ENCODE results near the gene FGGY.

FGGY gene

DNA sequence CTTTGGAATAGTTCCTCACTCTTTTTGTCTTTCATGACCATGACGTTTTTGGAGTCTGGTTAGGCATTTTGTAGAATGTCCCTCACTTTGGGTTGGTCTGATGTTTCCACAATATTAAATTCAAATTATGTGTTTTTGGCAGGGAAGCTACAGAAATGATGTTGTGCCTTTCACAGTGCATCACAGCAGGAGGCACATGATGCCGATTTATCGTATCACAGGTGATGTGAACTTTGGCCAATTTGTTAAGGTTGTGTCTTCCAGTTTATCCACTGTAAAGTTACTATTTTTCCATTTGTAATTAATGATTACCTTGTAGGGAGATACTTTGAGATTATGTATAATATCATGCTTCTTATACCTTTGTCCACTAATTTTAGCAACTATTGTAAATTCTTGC lies 114.3 kb downstream of the FGGY start:
- Mint-ChIP-seq H3K27me3 (no peaks in the 10 kb centered on the region), H3K4me3 (no peak overlapping the region), H3K4me1 (ENCODE audit: low read depth) (peaks cover 5% of the 10 kb centered on the region), H3K27ac (no peak overlapping the region), H3K9me3 (no peaks in the 10 kb centered on the region), H3K36me3 (ENCODE audit: low read depth) (no peaks in the 10 kb centered on the region)

DNA sequence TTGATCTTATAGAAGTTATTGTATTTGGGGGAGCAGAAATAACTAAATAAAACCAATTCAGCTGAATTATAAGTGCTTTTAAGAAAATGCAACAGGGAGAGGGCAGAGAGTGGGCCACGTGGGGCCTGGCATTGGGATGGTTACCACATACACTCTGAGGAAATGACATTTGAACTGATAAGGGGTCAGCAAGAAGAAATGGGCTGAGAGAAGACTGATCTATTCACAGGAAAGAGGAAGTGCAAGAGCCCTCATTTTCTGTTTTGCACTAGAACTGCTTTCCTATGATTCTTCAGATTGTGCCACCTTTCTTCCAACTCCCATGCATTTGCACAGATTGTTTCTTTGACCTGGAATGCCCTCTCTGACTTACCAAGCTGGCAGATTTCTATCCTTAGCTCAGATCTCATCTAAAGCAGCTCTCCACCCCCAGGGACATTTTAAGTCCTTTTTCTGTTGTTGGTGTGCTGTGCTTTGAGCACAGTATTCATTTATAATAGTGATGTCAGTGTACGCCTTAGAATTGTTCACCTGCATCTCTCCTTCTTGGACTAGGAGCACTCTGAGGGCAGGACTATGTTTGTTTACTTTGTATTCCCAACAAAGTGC lies 115.9 kb downstream of the FGGY start:
- H3K4me3 Mint-ChIP-seq = no peak overlapping the region
- no peak overlapping the region for H3K27ac Mint-ChIP-seq
- no peaks in the 10 kb centered on the region for H3K27me3 Mint-ChIP-seq
- no peaks in the 10 kb centered on the region for H3K9me3 Mint-ChIP-seq
- H3K4me1 Mint-ChIP-seq (ENCODE audit: low read depth) = peaks cover 5% of the 10 kb centered on the region
- H3K36me3 Mint-ChIP-seq (ENCODE audit: low read depth) = no peaks in the 10 kb centered on the region

DNA sequence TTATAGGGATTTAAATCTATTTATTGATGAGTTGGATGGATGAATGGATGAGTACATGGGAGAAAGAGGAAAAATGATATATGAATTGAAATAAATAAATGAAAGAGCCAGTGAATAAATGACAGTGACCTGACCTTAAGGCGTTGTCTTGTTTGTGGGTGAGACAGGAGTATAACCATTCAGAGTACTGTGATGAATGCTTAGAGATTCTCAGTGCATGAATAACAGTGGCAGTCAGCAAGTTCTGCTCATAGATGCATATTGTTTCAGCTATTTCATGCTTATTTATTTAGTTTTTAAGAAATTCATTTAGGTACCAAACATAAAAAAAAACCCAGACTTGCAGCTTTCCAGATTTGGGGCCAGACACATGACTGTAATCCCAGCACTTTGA lies 116.4 kb downstream of the FGGY start:
- Mint-ChIP-seq H3K9me3 (no peaks in the 10 kb centered on the region), H3K27me3 (no peaks in the 10 kb centered on the region), H3K27ac (no peak overlapping the region), H3K36me3 (ENCODE audit: low read depth) (no peaks in the 10 kb centered on the region), H3K4me3 (no peak overlapping the region), H3K4me1 (ENCODE audit: low read depth) (peaks cover 5% of the 10 kb centered on the region)

DNA sequence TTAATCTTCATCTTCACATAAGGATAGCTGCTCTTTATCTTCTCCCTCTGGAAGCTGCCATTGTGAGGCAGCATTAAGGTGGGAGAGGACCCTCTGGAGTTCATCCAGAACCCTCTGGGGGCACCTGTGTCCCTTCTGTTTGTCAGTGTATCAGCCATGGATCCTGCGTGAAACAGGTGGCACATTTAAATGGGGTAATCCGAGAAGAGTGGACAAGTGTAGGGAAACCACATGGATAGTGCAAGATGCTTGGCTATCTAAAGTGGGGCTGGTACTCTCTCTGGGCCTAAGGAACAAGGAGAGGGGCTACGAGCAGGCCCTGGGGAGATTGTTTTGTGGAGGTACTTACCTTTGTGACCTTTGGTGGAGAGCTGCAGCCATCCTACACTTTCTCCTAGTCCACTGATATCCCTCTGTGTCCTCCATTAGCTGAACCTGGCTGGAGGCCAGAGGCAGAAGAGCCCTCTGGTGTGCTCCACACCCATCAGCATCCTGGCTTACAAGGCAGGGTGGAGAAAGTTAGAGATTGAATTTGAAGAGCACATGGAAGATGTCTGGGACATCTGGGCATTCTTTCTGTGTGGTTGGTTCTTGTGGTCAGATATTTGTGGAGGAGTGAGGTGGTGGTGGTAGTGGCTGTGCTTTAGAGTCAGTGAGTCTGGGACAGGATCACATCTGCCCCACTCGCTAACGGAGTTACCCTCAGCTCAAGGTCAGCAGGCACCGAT lies 117.7 kb downstream of the FGGY start:
- Mint-ChIP-seq H3K4me3 (no peak overlapping the region), H3K9me3 (no peaks in the 10 kb centered on the region), H3K4me1 (ENCODE audit: low read depth) (peaks cover 5% of the 10 kb centered on the region), H3K36me3 (ENCODE audit: low read depth) (no peaks in the 10 kb centered on the region), H3K27me3 (no peaks in the 10 kb centered on the region), H3K27ac (no peak overlapping the region)

DNA sequence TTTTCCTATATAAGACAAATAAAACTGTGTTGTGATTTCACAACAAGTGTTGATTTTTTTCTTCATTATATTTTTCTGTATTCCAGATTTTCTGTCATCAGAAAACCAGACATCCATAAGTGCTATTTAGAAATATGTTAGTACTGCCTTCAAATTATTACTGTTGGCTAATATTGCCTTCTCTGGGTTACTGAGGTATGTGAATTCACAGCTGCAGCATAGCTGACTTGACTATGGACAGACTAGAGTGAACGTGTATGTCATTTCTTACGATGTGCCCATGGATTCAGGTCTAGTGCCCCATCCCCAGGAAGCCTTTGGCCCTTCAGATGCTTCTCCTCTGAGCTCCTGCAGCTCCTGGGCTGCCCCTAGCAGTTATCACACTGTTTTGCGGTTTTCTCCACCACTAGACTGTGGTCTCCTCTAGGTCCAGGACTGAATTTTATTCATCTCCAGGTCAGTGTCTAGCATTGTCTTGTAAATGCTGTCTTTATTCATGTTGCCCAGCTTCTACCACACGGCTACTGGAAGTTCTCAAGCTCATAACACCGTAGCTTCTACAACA lies 118.5 kb downstream of the FGGY start:
- Mint-ChIP-seq H3K9me3 (no peaks in the 10 kb centered on the region), H3K27ac (no peak overlapping the region), H3K4me1 (ENCODE audit: low read depth) (peaks cover under 1% of the 10 kb centered on the region), H3K27me3 (no peaks in the 10 kb centered on the region), H3K36me3 (ENCODE audit: low read depth) (no peaks in the 10 kb centered on the region), H3K4me3 (no peak overlapping the region)

DNA sequence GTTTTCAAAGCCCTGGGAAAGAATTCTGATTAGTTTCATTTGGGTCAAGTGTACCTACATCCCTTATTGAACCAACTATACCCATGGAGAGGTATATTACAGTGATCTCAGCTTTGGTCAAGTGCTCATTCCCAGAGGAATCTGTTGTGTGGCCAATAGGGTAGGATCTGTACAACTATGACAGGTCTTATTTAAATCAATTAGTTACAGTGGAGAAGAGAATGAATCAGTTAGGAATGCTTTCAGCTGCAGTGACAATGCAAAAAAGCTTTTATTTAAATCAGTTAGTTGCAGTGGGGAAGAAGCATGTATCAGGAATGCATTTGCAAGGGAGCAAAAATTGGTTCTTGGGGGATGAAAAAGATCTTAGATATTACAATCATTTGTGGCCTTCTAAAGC lies 119.0 kb downstream of the FGGY start:
- H3K27ac Mint-ChIP-seq = no peak overlapping the region
- H3K4me1 Mint-ChIP-seq (ENCODE audit: low read depth) = no peaks in the 10 kb centered on the region
- H3K9me3 Mint-ChIP-seq = no peaks in the 10 kb centered on the region
- H3K36me3 Mint-ChIP-seq (ENCODE audit: low read depth) = no peaks in the 10 kb centered on the region
- no peaks in the 10 kb centered on the region for H3K27me3 Mint-ChIP-seq
- H3K4me3 Mint-ChIP-seq = no peak overlapping the region

DNA sequence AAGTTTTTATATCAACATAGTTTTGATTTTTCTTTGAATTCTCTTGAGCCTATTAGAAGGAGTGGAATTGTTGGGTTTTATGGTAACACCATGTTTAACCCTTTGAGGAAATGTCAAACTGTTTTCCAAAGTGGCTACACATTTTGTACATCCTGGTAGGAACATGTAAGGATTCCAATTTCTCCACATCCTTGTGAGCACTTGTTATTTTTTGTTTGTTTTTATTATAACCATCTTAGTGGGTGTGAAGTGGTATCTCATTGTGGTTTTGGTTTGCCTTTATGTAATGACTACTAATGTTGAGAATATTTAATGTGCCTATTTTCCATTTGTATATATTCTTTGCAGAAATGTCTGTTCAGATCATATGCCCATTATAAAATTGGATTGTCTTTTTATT lies 120.5 kb downstream of the FGGY start:
- no peaks in the 10 kb centered on the region for H3K36me3 Mint-ChIP-seq (ENCODE audit: low read depth)
- no peaks in the 10 kb centered on the region for H3K9me3 Mint-ChIP-seq
- no peak overlapping the region for H3K4me3 Mint-ChIP-seq
- H3K27me3 Mint-ChIP-seq = no peaks in the 10 kb centered on the region
- H3K4me1 Mint-ChIP-seq (ENCODE audit: low read depth) = no peaks in the 10 kb centered on the region
- no peak overlapping the region for H3K27ac Mint-ChIP-seq

DNA sequence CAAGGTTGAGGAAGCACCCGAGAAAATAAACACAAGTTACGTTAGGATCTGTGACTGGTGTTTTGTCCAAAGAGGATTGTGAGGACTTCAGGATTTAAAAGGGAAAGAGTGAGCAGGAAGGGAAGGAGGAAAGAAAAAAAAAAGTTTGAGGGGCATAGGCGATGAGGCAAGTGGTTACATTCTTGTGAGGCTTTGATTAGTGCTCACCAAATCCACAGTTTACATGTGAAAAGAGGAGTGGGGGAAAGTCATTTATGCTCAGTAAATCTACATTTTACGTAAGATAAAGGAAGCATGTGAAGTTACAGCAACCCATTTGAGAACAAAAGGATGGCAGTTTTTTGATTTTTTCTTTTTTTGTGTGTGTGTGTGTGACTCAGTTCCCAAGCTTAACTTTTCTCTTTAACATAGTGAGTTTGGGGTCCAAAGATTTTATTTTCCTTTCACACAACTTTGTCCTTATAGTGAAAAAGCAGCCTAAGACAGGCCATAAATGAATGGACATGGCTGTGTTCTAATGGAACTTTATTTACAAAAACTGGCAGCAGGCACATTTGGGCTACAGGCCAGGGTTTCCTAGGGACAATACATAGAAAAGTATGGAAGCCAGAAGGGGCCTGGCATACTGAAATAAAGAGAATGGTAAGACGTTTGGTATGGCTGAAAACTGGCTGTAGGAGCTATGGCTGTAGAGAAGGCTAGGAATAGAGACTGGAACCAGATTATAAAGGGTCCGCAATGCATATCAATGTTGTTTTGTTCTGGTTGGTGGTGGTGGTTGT lies 121.7 kb downstream of the FGGY start:
- Mint-ChIP-seq H3K27ac (no peak overlapping the region), H3K27me3 (no peaks in the 10 kb centered on the region)

DNA sequence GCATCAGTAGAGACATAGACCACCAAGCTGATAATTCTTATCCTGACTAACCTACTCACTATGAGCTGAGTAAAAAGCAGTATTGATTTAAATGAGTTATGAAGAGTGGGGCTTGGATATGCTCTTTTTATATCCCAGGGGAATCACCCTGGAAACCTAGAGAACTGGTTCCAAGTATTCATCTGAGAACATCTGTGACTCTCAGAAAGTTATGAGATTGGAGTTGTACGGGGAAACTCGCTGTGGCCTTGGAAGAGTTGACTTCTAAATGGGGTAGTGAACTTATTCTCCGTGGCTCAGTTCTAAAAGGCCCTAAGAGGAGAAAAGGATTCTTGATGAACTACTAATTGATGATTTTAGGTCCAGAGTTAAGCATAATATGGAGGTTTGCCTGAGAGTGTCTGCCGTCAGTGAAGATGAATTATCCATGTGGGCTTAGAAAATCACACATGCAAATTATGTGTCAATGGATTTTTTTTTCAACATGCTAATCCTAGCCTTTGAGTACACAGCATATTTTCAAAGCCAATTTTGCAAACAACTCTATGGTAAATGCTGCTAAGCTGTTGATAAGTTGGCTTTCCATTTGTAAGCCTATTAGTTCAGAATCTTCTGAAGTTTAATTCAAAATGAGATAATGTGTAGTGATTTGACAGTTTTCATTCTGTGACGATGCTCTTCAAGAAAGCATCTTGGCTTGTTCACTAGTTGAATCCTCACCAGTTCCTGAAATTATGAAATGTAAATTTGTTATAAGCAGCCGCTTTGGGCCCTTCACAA lies 122.7 kb downstream of the FGGY start:
- no peak overlapping the region for H3K27ac Mint-ChIP-seq
- H3K4me3 Mint-ChIP-seq = no peak overlapping the region
- no peaks in the 10 kb centered on the region for H3K9me3 Mint-ChIP-seq
- no peaks in the 10 kb centered on the region for H3K4me1 Mint-ChIP-seq (ENCODE audit: low read depth)
- H3K27me3 Mint-ChIP-seq = no peaks in the 10 kb centered on the region
- H3K36me3 Mint-ChIP-seq (ENCODE audit: low read depth) = no peaks in the 10 kb centered on the region

More for the DNA sequence above, 121.7 kb downstream of the FGGY start:
- Mint-ChIP-seq H3K4me1 (ENCODE audit: low read depth) (no peaks in the 10 kb centered on the region), H3K36me3 (ENCODE audit: low read depth) (no peaks in the 10 kb centered on the region), H3K4me3 (no peak overlapping the region), H3K9me3 (no peaks in the 10 kb centered on the region)

DNA sequence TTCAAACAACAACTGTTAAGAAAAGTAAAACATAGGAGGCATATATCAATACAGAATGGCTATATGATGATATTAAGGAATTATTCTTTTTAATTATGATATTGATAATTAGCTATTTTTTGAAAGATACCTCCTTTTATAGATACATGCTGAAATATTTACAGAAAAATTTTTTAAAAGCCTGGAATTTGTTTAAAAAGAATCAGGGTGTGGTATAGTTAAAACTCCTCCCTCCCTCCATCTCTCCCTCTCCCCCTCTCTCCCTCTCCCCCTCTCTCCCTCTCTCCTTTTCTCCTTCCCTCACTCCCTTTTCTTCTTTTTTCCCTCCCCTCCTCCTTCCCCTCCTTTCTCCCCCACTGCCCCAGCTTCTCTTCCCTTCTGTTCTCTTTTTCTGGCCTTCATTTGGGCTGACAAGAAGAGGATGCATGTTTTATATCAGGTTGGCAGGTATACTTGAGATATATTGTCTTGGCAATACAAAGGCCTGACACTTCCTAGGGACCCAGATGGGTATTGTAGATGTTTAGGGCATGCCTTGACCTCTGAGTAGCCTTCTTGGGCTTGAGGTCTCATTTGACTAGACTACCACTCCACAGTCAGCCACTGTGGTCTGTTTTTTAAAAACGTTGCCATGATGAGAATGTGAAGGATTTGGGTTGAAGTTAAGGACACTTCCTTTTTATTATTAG lies 124.5 kb downstream of the FGGY start:
- Mint-ChIP-seq H3K27ac (no peak overlapping the region), H3K27me3 (no peaks in the 10 kb centered on the region), H3K36me3 (ENCODE audit: low read depth) (no peaks in the 10 kb centered on the region), H3K4me3 (no peak overlapping the region), H3K4me1 (ENCODE audit: low read depth) (no peaks in the 10 kb centered on the region), H3K9me3 (no peaks in the 10 kb centered on the region)

DNA sequence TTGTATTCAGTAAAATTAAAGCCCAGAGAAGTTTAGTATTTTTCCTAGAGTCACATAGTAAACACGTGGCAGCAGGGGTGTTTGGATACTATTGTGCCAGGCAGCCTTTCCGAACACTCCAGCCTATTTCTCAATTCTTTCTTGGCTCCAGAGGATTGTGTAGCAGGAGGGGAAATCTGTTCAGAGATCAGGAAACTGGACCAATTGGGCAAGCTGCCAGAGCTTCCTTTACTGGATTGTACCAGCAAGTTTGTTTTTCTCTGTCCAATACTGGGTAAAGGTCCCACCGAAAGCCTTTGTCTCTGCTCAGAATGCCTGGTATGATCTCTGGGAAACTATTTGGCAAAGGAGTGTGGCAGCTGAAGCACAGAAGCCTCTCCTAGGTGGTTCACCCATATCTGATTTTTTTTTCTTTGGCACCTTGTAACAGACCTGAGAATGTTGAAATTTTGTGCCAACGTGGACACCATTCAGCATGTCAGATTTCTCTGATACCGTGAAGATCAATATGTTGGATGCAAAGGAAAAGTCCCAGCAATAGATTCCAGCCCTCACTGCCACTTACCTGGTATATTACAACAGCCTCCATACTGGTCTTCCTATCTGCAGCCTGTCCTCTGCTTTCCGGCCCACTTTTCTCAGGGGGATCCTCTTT lies 126.2 kb downstream of the FGGY start:
- no peaks in the 10 kb centered on the region for H3K27me3 Mint-ChIP-seq
- H3K9me3 Mint-ChIP-seq = no peaks in the 10 kb centered on the region
- no peak overlapping the region for H3K27ac Mint-ChIP-seq
- no peaks in the 10 kb centered on the region for H3K4me1 Mint-ChIP-seq (ENCODE audit: low read depth)
- no peaks in the 10 kb centered on the region for H3K36me3 Mint-ChIP-seq (ENCODE audit: low read depth)
- no peak overlapping the region for H3K4me3 Mint-ChIP-seq

DNA sequence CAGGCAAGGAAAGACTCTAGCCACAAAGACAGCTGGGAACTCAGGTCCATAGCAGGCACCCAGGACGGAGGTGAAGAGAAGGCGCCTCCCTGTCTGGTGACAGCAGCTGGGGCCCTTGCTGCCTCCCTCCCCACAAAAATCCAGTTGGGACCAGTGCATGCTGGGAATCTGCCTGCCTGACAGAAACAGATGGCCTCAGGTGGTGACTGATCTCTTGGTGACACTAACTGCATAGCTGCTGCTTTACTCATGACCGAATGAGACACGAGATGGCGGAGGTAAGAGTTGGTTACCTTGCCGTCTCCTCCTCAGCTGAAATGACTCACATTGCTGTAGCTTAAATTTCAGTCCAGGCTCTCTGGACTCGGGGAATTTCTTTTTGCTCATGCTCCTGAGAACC lies 130.3 kb downstream of the FGGY start:
- no peaks in the 10 kb centered on the region for H3K9me3 Mint-ChIP-seq
- no peak overlapping the region for H3K27ac Mint-ChIP-seq
- no peaks in the 10 kb centered on the region for H3K27me3 Mint-ChIP-seq
- H3K4me3 Mint-ChIP-seq = no peak overlapping the region
- H3K4me1 Mint-ChIP-seq (ENCODE audit: low read depth) = peaks cover 10% of the 10 kb centered on the region
- H3K36me3 Mint-ChIP-seq (ENCODE audit: low read depth) = no peaks in the 10 kb centered on the region

DNA sequence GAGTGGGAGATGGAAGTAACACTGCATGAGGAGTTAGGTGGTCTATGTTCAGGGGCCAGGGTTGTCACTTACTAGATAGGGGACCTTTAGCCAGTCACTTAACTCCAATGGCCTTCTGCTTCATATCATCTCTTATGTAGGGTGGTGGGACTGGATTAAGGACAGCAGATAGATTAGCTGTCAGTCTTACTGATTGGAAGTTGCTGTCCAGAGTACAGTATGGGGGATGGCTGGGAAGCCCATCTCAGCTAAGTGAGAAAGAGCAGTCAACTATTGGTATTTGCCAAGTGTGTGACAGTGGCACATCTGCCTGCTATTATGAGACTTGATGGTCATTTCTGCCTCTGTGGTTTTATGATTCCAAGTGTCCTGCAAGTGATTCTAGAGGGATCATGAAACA lies 130.9 kb downstream of the FGGY start:
- H3K36me3 Mint-ChIP-seq (ENCODE audit: low read depth) = no peaks in the 10 kb centered on the region
- no peak overlapping the region for H3K4me3 Mint-ChIP-seq

DNA sequence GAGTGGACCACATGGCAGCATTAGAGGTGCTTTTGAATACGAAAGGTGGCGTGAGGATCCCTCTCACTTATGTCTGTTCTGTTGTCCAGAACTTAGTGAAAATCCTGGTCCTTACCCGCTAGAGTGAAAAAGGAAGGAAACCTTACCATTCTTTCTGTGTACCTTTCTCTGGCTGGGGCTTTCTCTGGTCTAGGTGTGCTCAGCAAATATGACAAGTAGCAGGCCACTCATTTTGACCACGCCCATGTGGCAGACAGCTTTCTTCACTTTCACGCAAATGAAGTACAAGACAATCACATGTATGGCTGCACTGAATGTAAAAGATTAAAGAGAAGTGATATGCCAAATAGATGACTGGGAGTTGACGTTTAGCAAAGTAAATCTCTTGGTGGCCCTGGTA lies 131.9 kb downstream of the FGGY start:
- Mint-ChIP-seq H3K36me3 (ENCODE audit: low read depth) (no peaks in the 10 kb centered on the region), H3K9me3 (no peaks in the 10 kb centered on the region), H3K4me1 (ENCODE audit: low read depth) (peaks cover 27% of the 10 kb centered on the region), H3K27me3 (no peaks in the 10 kb centered on the region), H3K4me3 (no peak overlapping the region), H3K27ac (no peak overlapping the region)

More for the DNA sequence above, 130.9 kb downstream of the FGGY start:
- Mint-ChIP-seq H3K9me3 (no peaks in the 10 kb centered on the region), H3K4me1 (ENCODE audit: low read depth) (peaks cover 16% of the 10 kb centered on the region), H3K27ac (no peak overlapping the region), H3K27me3 (no peaks in the 10 kb centered on the region)

Measured in stimulated activated naive CD8-positive, alpha-beta T cell treated with anti-CD3 and anti-CD28 coated beads, Interleukin-15, Interleukin-2, amounts not matched to agents 100 ng/mL and 50 ng/mL, for 24 hours (primary cell).